ENCODE results near the gene RASAL2.

DNA sequence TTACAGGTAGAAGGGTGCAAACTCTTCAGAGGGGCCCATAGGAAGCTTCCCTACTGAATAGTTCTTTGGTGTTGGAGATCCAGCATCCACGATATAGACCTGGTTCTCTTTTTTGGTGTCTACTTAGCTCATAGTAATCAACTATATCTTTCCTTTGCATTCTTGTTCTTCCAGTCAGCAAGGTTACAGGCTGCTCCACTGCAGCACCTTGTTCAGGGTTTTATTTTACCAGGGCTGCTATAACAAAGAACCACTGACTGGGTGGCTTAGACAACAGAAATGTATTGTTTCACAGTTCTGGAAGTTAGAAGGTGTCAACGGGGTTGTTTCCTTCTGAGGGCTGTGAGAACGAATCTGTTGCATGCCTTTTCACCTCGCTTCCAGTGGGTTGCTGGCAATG lies 266.5 kb downstream of the RASAL2 start:
- TF ChIP-seq, protein P1, sequence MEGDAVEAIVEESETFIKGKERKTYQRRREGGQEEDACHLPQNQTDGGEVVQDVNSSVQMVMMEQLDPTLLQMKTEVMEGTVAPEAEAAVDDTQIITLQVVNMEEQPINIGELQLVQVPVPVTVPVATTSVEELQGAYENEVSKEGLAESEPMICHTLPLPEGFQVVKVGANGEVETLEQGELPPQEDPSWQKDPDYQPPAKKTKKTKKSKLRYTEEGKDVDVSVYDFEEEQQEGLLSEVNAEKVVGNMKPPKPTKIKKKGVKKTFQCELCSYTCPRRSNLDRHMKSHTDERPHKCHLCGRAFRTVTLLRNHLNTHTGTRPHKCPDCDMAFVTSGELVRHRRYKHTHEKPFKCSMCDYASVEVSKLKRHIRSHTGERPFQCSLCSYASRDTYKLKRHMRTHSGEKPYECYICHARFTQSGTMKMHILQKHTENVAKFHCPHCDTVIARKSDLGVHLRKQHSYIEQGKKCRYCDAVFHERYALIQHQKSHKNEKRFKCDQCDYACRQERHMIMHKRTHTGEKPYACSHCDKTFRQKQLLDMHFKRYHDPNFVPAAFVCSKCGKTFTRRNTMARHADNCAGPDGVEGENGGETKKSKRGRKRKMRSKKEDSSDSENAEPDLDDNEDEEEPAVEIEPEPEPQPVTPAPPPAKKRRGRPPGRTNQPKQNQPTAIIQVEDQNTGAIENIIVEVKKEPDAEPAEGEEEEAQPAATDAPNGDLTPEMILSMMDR (IDR thresholded peaks at IDR 0.05) = no peak
- no peak for TF ChIP-seq POLR2A (IDR thresholded peaks at IDR 0.05)

Measured in adrenal gland (tissue), 5 donors.